ENCODE results near the gene TYROBP. TPM values are rescaled to one million over a fixed set of nuclear protein-coding genes. Genes with fewer than 3 reads are reported as not detected.

TYROBP gene
- total and polyA plus RNA-seq, 2 of the 8 experiments (the other 6 are each of a cell fraction or from before 2014, with no cell fraction given), result 0.18 TPM; not detected in 1

- H4K8ac ChIP-seq (ENCODE audit: extremely low read depth, insufficient read depth, low read length), result no peak overlapping the region
- FAIRE-seq (no peak), DNase-seq (ENCODE audit: low read depth in 1 of 2, low spot score in 2 of 2) (no peak)
- H3K23me2 ChIP-seq (ENCODE audit: low read depth, low read length), result peaks cover 4% of the 10 kb centered on the region; the same call in 1 of the 2 replicates
- H2BK120ac ChIP-seq (replicated peaks; ENCODE audit: low read depth, low read length), result no peak overlapping the region
- H3K9ac ChIP-seq (replicated peaks in 1 of 4; ENCODE audit: extremely low read depth in 1 of 4, low read depth in 3 of 4, low read length in 3 of 4), result no peak overlapping the region
- POLR2A ChIA-PET (ENCODE audit: partially characterized antibody), result interaction anchor here (1.3 kb wide), 1 partner anchor 9 kb away, joined by 5 read pairs; no protein-coding TSS in a partner anchor
- WGBS, 2 experiments (ENCODE audit: extremely low coverage in 1 of 2, insufficient coverage in 1 of 2, insufficient read length in 1 of 2, insufficient replicate concordance in 2 of 2, low coverage in 1 of 2, low lambda C conversion rate in 2 of 2, missing lambda C conversion rate in 1 of 2), result 98% methylated on average over 2 of the region's 2 CpGs; no CpG with 5 or more reads in 1 of the 2 experiments
- no peak overlapping the region for H3K4me3 ChIP-seq (ENCODE audit: extremely low read depth in 1 of 4, insufficient read depth in 2 of 4, low read depth in 3 of 4, low read length in 4 of 4)
- no peak overlapping the region for H4K5ac ChIP-seq (ENCODE audit: insufficient read length, low read depth, low read length)
- H3K79me1 ChIP-seq (ENCODE audit: low read depth, low read length), result no peaks in the 10 kb centered on the region; the same call in 1 of the 2 replicates
- no peak overlapping the region for H2BK15ac ChIP-seq (ENCODE audit: low read length)
- no peak overlapping the region for H3K27ac ChIP-seq (ENCODE audit: low read depth, low read length)
- H4K20me1 ChIP-seq (replicated peaks in 1 of 2; ENCODE audit: control insufficient read depth in 1 of 2, insufficient read depth in 2 of 2, low read length in 2 of 2), result peaks cover 2 to 3% of the 10 kb centered on the region in 2 experiments
- H4K91ac ChIP-seq (replicated peaks; ENCODE audit: insufficient read length, low read length), result no peak overlapping the region
- TF ChIP-seq EGR1 (IDR thresholded peaks at IDR 0.05; ENCODE audit: borderline replicate concordance, low read depth, low read length) (no peak), POU5F1 (IDR thresholded peaks at IDR 0.05; ENCODE audit: low read depth, low read length) (no peak), YY1 (IDR thresholded peaks at IDR 0.05; ENCODE audit: low read depth, low read length) (no peak), SAP30 (IDR thresholded peaks at IDR 0.05; ENCODE audit: insufficient read depth, insufficient replicate concordance, low read length) (no peak), CHD1 (IDR thresholded peaks at IDR 0.05; ENCODE audit: low read depth, low read length) (no peak), BACH1 (IDR thresholded peaks at IDR 0.05; ENCODE audit: low read length) (no peak), POLR2A (IDR thresholded peaks at IDR 0.05; ENCODE audit: control extremely low read depth in 1 of 2, low read depth in 2 of 2, low read length in 2 of 2) (no peak), FOSL1 (IDR thresholded peaks at IDR 0.05; ENCODE audit: insufficient read depth, low read depth, low read length) (no peak)
- no peak overlapping the region for H2AFZ ChIP-seq (ENCODE audit: low read length)
- H2BK20ac ChIP-seq (ENCODE audit: low read length), result no peak overlapping the region
- H3K56ac ChIP-seq (replicated peaks; ENCODE audit: insufficient read length, low read depth, low read length), result no peak overlapping the region
- no peak overlapping the region for H2BK5ac ChIP-seq (ENCODE audit: low read depth, low read length)
- no peak overlapping the region for H2BK12ac ChIP-seq (ENCODE audit: low read depth, low read length)
- CTCF ChIA-PET (ENCODE audit: partially characterized antibody), result interaction anchor here (0.9 to 1.2 kb wide), 5 partner anchors 37 to 275 kb away, joined by 3 to 5 read pairs (median 3); partner anchors contain the start of genes PSENEN and U2AF1L4
- H3K79me2 ChIP-seq (ENCODE audit: control insufficient read depth in 1 of 2, insufficient read depth in 2 of 2, low read length in 2 of 2), result peaks cover 0 to 8% of the 10 kb centered on the region in 2 experiments; a peak in 1 of 4 replicates
- peaks cover 0 to 5% (median 0%) of the 10 kb centered on the region in 4 experiments; a peak in 3 of 7 replicates for H3K4me1 ChIP-seq (replicated peaks in 1 of 4; ENCODE audit: control insufficient read depth in 3 of 4, insufficient read depth in 4 of 4, low read length in 3 of 4)
- H3K23ac ChIP-seq (ENCODE audit: insufficient read length), result no peak overlapping the region
- H3K27me3 ChIP-seq (replicated peaks in 1 of 4; ENCODE audit: control insufficient read depth in 3 of 4, extremely low read depth in 1 of 4, insufficient read depth in 3 of 4, low read length in 3 of 4), result no peaks in the 10 kb centered on the region
- H3K36me3 ChIP-seq (ENCODE audit: control insufficient read depth in 2 of 4, insufficient read depth in 4 of 4, low read length in 3 of 4), result peaks cover 15 to 59% (median 24%) of the 10 kb centered on the region in 4 experiments
- H3K4me2 ChIP-seq (ENCODE audit: insufficient read depth in 1 of 2, low read depth in 2 of 2, low read length in 2 of 2), result no peak overlapping the region
- no peak overlapping the region for H3K4ac ChIP-seq (replicated peaks; ENCODE audit: insufficient read length, low read depth, low read length)
- no peak overlapping the region for H3K18ac ChIP-seq (ENCODE audit: extremely low read depth, low read length)
- H3K14ac ChIP-seq (ENCODE audit: insufficient read length), result no peak overlapping the region
- no peak overlapping the region for H2AK5ac ChIP-seq (ENCODE audit: low read depth, low read length)
- no peaks in the 10 kb centered on the region for H3K9me3 ChIP-seq (ENCODE audit: insufficient read depth in 2 of 2, low read depth in 1 of 2, low read length in 1 of 2)
Observed at GRCh38 chr19:35894342-35894741, 13.8 kb downstream of the TYROBP start.

Data from H1 (cell line).